NCI-H128 (cell line): ENCODE data around the gene NHERF1.

ENCODE experiments used
- DNase-seq: peaks from one replicate; lab custom pipeline; 2025; ENCODE audit not compliant: unreplicated experiment; lab: John Stamatoyannopoulos, UW

NHERF1 gene

DNA sequence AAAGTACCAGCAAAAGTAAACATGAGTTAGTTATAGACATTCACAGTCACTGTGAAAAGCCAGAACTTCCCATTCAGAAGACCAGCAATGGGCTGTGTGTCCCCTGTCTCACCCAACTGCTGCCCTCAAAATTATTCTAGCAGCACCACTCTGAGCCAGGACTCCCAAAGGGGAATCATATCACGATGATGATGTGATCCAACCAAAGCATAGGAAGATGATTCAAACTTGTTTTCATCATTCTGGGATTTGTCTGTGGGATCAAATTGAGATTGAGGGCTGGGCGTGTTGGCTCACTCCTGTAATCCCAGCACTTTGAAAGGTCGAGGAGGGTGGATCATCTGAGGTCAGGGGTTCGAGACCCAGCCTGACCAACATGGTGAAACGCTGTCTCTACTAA lies 34.1 kb downstream of the NHERF1 start:
- no peak for DNase-seq

DNA sequence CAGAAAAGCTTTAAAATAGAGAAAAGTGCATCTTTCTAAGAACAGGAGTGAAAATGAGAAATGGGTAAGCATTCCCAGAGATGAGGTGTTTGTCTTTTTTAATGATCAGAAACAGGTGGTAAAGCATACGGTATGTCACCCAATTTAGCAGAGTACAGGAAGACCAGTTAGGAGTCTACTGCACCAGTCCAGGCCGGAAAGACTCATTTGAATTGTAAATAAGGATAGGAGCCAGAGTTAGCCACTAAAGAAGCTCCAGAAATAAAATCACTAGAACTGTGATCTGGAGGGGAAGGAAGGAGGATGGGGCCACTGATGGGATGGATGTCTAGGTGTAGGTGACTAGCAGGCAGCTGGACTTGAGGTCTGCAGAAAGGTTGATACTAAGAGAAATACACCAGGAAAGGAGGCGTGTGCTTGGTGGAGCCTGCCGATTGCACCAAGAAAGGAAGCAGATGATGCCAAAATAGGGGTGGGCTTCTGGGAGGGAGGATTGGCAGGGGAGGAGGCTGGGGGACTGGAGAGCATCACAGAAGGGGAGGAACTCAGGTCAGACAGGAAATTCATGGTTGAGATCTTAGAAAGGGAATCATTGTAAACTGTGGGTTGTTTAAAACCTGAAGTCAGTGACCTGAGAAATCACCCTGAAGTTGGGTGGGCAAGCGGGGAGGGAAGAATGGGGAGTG lies 35.8 kb downstream of the NHERF1 start:
- no peak for DNase-seq

DNA sequence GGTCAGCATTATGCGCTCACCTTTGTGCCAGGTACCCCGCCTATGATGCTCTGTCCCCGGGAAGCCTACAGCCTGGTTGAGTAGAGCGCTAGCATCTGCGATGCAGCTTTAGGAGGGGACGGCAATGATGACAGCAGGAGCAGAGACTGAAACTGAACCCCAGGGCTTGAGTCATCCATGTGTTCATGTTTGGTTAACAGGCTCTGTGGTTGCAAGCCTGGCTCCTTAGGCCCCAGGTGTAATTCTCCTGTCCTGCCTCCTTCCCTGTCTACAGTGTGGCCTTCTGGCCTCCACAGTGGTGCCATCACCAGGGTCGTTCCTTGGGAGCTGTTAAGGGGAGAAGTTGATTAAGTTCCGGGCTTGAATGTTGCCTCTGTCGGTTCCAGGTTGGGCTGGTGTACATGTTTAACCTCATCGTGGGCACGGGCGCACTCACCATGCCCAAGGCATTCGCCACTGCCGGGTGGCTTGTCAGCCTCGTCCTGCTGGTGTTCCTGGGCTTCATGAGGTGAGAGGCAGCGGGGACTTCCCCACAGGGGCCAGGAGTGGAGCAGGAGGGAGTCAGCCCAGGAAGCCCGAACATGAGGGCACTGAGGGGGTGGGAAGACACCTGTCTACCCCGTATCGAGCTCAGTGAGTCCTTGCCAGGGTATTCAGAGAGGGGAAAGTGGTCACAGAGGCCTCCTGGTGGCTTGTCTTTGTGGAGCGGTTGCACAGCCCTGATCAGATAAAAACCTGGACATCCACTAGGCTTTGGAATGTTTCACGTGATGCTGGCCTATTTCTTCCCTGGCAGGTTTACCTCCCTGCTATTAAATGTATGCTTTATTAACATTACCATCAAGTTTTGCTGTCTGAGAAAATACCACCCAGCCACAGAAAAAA lies 36.9 kb downstream of the NHERF1 start:
- no peak for DNase-seq

DNA sequence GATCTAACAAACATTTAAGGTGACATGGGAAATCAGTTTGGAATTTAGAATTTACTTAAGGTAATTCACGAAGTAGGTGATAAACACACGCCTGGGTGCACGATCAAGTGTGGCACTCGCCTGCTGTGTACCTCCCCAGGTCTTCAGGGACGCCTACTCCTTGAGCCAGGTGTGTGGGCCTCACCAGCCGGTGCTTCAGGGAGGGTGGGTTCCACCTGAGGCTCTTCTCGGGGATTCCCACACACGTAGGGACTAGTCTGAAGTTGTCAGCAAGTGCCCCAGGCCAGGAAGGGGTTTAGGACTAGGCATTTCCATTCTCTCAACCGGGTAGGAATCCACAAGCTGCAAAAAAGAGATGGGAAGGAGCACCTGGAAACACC lies 37.5 kb downstream of the NHERF1 start:
- DNase-seq = no peak

DNA sequence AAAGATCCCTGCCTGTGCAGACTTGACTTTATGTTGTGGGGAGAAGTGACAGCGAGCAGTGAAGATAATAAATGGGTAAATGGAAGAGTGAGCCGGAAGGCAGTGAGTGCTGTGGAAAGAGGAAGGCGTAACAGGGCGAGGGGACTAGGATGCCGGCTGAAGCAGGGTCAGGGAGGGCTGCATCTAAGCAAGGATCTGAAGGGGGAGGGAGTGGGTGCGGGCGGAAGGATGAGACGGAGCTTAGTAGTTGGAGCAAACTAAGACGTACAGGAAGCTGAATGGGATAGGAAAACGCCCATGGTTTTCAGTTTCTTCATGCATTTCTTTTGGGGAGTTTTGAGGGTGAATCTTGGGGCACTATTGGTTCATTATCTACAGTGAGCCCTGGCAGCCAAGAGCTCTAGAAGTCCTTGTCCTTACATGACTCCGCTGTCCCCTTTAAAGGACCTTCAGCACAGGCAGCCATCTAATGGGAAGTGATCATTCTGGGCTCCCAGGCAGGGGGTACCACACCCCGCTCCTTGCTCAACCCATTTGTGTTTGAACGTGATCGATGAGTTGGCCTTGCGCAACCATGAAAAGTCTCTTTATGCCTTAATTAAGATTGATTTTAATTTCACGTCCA lies 38.1 kb downstream of the NHERF1 start:
- DNase-seq = no peak

DNA sequence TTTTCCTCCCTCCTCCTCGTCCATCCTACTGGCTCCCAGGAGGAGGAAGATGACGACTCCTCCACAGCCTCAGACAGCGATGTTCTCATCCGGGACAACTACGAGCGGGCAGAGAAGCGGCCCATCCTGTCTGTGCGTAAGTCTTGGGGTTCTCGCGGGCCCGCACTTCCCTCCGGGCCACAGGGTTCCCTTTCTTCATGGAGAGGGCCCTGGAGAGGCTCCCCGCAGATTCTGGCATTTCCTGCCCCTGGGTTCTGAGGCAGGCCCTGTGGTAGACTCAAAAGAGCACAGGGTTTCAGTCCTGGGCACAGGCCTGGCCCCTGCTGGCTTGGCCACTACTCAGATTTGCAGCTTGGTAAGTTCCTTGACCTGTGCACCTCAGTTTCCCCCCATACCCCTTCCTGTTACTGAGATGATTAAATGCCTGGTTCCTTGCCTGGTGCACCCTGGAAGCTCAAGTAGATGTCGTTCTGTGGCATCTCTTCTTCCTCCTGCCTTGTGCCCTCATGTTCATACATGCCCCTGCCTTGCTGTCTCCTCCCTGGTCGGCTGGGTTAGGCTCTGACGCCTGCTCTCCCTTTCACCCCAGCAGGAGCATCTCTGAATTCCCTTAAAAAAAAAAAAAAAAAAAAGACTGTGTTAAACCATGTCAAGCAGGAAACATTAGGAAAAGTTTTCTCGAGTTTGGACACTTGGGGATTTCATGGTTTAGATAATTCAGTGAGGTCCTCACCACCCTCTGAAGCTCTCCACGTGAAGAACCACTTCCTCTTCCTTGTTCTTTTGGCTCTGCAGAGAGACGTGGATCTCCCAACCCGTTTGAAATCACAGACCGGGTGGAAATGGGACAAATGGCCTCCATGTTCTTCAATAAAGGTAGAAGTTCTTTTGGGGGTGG lies 42.0 kb downstream of the NHERF1 start:
- DNase-seq = no peak

DNA sequence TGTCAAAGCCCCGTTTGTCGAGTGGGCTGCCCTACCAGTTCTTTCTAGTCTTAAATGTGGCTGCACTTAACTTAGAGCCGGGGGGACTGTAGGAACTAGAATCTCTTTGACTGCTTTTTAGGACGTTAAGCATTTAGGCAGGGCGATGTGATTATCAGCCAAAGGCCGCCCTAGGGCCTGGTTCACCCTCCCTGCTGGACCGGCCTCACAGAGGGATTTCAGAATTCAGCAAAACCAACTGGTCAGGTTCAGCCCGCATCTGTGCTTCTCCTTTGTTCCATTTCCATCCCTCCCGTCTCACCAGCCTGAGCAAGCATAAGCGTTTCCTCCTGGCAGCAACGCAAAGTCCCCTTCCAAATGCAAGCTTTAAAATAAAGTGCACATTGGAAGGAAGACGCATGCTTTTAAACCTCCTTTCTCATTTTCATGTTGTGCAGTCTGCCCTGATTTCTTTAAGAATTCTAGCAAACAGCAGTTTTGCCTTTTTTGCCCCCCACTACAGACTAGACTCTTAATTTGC lies 44.2 kb downstream of the NHERF1 start:
- no peak for DNase-seq

DNA sequence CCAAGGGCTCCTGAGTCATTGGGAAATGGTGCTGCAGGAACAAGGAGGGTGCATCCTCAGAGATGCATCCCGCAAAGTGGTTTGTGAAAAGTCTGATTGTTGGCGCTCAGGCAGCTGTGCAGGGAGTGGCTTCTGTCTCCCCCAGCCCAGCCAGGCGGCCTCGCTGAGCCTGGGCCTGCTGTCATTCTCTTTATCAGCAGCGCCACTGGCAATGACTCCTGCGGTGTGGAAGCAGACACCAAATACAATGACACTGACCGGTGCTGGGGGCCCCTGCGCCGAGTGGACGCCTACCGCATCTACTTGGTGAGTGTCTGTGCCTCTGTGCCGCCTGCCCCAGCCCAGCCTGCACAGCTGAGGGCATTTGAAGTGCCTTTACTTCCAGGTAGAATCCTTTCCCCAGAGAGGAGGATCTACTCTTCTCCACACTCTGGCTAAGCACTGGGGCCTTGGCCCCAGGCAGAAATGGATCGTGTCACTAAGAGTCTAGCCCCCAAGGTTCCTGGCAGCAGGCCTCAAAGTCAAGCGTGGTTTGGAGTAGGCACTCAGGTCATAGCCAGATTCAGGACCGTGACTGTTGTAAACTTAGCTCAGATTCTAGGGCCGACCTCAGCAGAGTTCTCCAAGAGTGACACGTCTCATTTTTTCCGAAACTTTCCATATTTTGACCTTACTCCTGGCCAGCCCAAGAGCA lies 47.0 kb downstream of the NHERF1 start:
- no peak for DNase-seq

DNA sequence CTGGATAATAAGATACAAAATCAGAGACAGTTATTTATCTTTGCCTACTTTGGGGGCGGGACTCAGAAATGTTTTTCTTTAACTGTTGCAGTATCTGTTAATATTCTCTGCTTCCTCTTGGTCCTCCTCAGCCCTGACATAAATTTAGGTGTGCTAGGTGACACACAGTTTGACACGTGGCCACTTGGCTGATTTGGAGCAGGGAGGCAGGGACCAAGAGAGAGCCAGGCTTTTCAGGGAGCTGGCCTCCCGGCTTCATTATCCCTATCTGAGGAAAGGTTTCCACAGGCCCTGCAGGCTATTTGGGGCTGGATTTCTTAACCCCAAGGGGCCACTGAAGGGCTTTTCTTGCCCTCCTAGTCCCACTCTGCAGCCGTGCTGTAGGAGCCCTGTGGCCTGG lies 47.8 kb downstream of the NHERF1 start:
- DNase-seq = no peak

DNA sequence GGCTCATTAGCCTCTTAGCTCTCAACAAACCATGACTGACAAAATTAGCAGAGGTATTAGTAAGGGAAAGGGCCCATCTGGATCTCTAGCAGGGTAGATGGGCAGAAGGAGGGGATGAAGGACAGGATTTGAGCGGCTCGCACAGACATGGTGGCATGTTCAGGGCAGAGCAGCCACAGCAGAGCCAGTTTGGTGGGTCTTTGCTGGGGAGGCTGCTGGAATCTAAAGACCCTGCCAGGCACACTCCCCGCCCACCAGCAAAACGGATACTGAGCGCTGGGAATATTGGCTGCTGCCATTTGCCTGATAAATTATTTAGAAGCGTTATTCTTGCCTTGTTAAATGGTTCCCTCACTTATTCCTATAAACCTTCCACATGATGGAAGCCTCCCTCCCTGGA lies 48.4 kb downstream of the NHERF1 start:
- no peak for DNase-seq

DNA sequence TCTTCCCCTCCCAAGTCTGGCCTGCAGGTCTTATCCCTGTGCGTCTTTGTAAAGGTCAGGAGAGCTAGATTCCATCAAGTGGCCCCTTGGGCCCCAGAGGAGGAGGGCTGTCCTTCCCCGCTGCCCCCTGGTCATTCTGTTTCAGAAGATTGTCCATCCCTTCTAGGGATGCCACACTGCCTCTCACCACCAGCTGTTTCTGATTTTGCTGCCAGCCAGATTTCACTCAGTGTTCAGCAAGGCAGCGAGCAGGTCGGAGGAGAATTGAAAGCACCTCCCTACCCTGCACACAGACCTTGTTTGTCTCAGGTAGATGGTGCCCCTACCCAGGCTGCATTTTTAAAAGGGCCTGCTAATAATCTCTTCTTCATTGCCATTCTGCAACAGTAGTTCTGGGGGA lies 49.4 kb downstream of the NHERF1 start:
- DNase-seq = no peak

DNA sequence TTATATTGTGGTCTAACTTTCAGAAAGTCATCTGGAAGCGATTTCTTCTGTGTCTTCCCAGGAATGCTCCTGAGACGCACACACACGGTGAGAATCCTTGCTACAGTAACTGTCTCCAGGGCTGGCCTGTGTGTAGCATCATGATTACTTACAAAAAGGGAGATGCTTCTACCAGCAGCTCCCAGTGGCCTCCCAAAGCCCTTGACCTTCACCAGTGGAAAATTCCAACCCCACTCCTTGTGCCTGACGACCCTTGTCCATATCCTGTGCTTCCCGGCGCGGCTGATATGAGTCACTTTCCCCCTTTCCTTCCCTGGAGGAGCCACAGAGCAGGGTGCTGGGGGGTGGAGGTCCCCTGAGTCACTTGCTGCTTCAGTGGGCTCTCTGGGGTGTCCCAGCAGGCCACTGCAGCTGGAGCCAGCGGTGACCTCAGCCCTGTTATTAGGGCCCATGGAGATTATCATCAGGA lies 49.8 kb downstream of the NHERF1 start:
- DNase-seq = no peak

DNA sequence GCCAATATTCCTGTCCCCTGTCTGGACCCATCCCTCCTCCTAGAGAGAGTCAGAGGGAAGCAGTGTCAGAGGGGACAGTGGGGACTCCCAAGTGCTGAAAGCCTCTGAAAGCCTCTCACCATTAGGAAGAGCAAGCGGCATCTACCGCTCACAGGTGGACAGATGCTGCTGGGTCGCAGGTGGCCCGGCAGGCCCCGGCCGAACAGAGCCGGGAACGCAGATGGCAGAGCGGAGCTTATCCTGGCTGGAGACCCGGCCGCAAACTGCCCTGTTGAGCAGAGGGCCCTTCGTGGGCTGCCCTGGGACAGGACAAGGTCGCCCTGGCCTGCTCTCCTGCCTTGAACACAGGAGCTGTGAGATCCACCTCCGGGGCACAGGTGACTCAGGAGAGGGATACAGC lies 50.7 kb downstream of the NHERF1 start:
- DNase-seq = no peak

DNA sequence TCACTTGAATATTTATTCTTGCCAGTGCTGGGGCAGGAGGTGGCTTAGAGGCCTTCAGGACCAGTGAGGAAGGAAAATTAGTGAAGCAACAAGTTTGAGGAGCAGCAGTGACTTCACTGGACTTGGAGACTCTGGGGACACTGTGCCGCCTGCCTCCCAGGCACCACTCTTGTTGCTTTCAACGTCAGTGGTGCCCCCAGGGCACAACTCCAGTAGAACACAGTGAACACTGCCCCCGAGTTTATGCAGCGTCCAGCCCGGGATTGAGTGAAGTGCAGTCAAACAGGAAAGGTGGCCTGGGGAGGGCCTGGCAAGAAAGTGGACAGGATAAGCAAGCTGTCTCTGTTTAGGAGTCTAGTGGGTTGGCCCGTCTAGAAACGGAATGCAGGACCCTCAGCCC lies 52.1 kb downstream of the NHERF1 start:
- no peak for DNase-seq

DNA sequence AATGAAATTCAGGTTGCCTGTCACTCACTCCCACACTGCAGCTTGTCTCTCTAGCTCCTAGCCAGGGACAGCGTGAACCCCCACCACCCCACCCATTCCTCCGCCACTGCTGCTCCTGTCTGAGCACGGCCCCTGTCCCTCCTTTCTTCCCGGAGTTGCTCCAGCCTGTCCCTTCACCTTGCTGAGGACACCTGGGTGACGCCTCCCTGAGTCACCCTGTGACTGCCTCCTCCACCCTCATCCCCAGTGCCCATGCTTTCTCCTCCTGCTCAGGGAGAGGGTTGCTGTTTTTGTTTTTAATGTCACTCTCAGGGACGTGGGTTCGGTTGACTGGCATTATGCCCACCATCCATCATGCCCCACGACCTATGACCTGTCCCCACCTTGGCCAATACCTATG lies 53.5 kb downstream of the NHERF1 start:
- DNase-seq = no peak

DNA sequence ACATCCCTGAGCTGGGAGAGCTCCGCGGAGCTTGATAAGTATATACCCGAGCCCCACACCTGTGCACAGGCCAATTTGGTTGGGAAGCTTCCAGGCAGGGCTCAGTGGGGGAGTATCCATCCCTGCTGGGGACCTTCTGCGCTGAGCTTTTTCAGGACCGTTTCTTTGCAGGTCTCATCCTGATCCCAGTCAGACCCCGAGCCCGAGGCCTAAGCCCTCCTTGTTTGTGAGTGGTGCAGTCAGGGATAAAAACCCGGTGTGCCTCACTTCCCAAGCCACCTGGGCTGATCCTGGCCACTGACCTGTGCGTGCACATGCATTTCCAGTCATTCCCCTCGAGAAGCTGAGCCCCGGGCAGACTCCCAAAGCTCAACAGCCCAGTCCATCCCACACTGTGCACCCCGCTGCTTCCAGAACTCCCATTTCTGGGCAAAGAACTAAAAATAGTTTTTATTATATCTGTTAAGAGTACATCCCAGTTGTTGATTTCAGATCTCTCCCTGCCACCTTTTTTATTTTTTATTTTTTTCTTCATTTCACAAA lies 55.0 kb downstream of the NHERF1 start:
- DNase-seq = no peak

DNA sequence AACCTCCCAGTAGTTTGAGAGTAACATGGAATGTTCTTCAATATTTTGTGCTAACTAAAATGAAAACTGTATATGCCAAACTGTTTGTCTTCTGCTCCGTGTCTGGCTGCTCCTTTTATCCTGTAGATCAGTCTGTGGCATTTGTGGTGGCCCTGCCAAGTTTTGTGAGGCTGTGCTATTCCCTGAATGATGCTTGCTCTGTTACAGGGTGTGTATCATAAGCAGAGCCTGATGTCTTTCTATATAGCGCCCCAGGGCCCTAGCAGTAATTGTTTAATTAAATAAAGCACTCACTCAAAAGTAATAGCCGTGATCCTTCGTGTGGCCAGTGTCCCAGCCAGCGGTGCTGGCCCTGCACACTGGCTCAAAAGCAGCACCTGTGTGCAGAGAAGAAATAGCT lies 55.5 kb downstream of the NHERF1 start:
- DNase-seq = no peak

DNA sequence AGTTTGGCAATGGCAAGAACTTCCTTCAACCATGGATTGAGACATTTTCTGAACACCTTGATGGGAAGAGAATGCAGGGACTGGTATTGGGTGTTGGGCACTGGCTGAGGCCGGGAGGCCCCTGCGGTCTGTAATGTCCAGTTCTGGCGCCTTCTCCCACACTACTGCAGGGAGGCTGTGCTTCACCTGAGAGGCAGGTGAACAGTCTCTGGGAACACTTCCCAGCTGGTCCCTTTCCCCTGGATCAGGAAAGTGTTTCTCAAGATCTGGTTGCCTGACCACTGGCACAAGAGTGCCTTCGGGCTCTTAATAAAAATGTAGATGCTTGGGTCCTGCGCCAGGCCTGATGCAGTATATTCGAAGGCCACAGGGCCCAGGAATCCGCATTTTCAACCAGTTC lies 56.3 kb downstream of the NHERF1 start:
- no peak for DNase-seq

DNA sequence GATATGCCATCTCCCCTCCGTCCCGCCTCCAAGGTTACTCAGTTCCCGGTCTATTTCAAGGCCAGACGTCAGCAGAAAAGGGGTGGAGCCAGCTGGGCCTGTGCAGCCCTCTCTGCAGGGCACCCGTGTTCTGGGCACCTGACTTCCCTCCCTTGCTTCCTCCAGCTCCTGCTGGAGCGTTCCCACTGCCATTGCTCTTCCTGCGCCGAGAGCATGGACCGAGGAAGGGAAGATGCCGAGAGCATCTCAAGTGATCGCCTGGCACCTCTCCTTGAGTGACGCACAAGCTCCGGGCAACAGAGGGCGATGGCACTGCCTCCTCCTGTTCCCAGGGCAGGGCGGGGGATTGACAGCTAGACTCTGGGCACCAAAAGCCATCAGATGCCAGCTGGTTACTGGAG lies 57.2 kb downstream of the NHERF1 start:
- DNase-seq = no peak

DNA sequence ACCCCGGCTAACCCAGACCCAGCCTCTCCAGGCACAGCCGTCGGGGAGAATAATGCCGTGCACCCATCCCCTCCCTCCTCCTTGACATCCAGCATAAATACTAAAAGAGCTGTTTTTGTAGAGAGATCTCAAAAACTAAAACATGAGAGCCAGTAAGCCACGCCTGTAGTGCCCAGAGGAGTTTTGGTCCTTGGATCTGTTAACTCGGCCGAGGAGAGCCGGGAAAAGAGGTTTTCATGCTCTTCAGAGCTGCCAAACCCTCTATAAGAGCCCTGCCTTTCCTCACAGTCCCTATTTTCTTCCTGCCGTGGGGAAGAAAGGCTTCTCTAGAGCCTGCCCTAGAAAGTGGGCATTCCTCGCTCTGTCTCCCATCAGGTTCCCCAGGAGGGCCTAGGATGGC lies 57.9 kb downstream of the NHERF1 start:
- no peak for DNase-seq
